Measurements from ENCODE around the gene ANGEL1. TPM values are rescaled to one million over a fixed set of nuclear protein-coding genes. Genes with fewer than 3 reads are reported as not detected.

The ANGEL1 gene
- total and polyA plus RNA-seq, 2 of the 13 experiments (the other 11 are each of a cell fraction or from before 2014, with no cell fraction given): 14.3 to 20.1 TPM

GRCh38 chr14:76756371-76756750 is 56.3 kb downstream of the ANGEL1 start (continued):
- no peak for TF ChIP-seq IRF1 (CRISPR knock-in tag; IDR thresholded peaks at IDR 0.05; ENCODE audit: low read depth)
- TF ChIP-seq ZSCAN30 (CRISPR knock-in tag; IDR thresholded peaks at IDR 0.05): no peak

GRCh38 chr14:76755610-76756370 is 56.9 kb downstream of the ANGEL1 start:
- WGBS (ENCODE audit: low lambda C conversion rate): 62% methylated on average over 8 of the region's 9 CpGs
- FAIRE-seq: no peak
- no peaks in the 10 kb centered on the region for H3K9me3 ChIP-seq (ENCODE audit: low read length)
- H4K20me1 ChIP-seq (ENCODE audit: insufficient read depth, low read length): no peaks in the 10 kb centered on the region
- in situ Hi-C loops (cut with HindIII; ENCODE audit: extremely low pct_ligation_motif_present, low pct_unique_long_range_greater_than_20kb) (no loop called here), intact Hi-C loops (cut with micrococcal nuclease; ENCODE audit: unreplicated experiment) (no loop called here)
- no peaks in the 10 kb centered on the region for H3K4me1 ChIP-seq (ENCODE audit: insufficient read depth, low read length)
- H3K4me3 ChIP-seq (replicated peaks in 1 of 3; ENCODE audit: insufficient read depth in 1 of 3, low read depth in 2 of 3, low read length in 3 of 3): no peak overlapping the region
- POLR2A ChIA-PET: no interaction called here
- no peak overlapping the region for H3K4me2 ChIP-seq (ENCODE audit: low read depth, low read length)
- no peak for ATAC-seq
- no peaks in the 10 kb centered on the region for H3K79me2 ChIP-seq (ENCODE audit: insufficient read depth, low read length)
- H3K9ac ChIP-seq (ENCODE audit: insufficient read depth, low read depth, low read length): no peak overlapping the region
- CTCF ChIA-PET (ENCODE audit: low intra/inter-chr PET ratio, low total read pairs): no interaction called here
- BruUV-seq (replicated peaks): no TSS peak
- no peak for TF ChIP-seq ZFP36L2 (CRISPR knock-in tag; IDR thresholded peaks at IDR 0.05)
- TF ChIP-seq MATR3 (CRISPR knock-in tag; IDR thresholded peaks at IDR 0.05): no peak
- TF ChIP-seq RBM39 (IDR thresholded peaks at IDR 0.05; ENCODE audit: low read depth, low read length, poor library complexity, severe bottlenecking): no peak
- TF ChIP-seq EED (CRISPR knock-in tag; IDR thresholded peaks at IDR 0.05): no peak
- TF ChIP-seq UBTF (CRISPR knock-in tag; IDR thresholded peaks at IDR 0.05): no peak
- H2AFZ ChIP-seq (ENCODE audit: low read length): no peak overlapping the region
- DNase-seq (ENCODE audit: low spot score): no peak
- H3K27me3 ChIP-seq (ENCODE audit: control insufficient read depth in 1 of 2, insufficient read depth in 2 of 2, low read length in 2 of 2): peaks cover 4 to 11% of the 10 kb centered on the region in 2 experiments; a peak in 4 of 5 replicates
- H3K36me3 ChIP-seq (replicated peaks in 1 of 2; ENCODE audit: control insufficient read depth in 1 of 2, insufficient read depth in 2 of 2, low read length in 2 of 2): no peaks in the 10 kb centered on the region
- no peak overlapping the region for H3K27ac ChIP-seq (ENCODE audit: extremely low read length, insufficient read depth, low read length)

Data from HepG2 (cell line).